Parathyroid adenoma (tissue), 2 donors: Measurements from ENCODE around the gene MEI1.

Experiments
- H2AFZ ChIP-seq: fragments of 300-600 bp; sonication (generic); one replicate; pipeline ENCODE4 v1.7.0; 2017; ENCODE audit warnings: antibody characterized with exemption, mild to moderate bottlenecking
- H3K27ac ChIP-seq: fragments of 300-600 bp; sonication (generic); one replicate; pipeline ENCODE4 v1.7.0; 2017
- H3K27me3 ChIP-seq: fragments of 300-600 bp; sonication (generic); one replicate; pipeline ENCODE4 v1.7.0; 2017; ENCODE audit warnings: low read length; ENCODE audit not compliant: control insufficient read depth, insufficient read depth
- H3K36me3 ChIP-seq: fragments of 300-600 bp; sonication (generic); one replicate; pipeline ENCODE4 v1.7.0; 2017; ENCODE audit warnings: low read length; ENCODE audit not compliant: control insufficient read depth, insufficient read depth
- H3K4me1 ChIP-seq: fragments of 300-600 bp; sonication (generic); one replicate; pipeline ENCODE4 v1.7.0; 2017; ENCODE audit warnings: control low read depth
- H3K4me2 ChIP-seq: fragments of 300-600 bp; sonication (generic); one replicate; pipeline ENCODE4 v1.7.0; 2017; ENCODE audit warnings: low read length
- H3K4me3 ChIP-seq: fragments of 300-600 bp; sonication (generic); one replicate; pipeline ENCODE4 v1.7.0; 2017; ENCODE audit warnings: low read depth, low read length
- H3K79me2 ChIP-seq: fragments of 300-600 bp; sonication (generic); one replicate; pipeline ENCODE4 v1.7.0; 2017; ENCODE audit warnings: control low read depth
- H3K9ac ChIP-seq: fragments of 300-600 bp; sonication (generic); one replicate; pipeline ENCODE4 v1.7.0; 2017; ENCODE audit warnings: mild to moderate bottlenecking
- H3K9me3 ChIP-seq: fragments of 300-600 bp; sonication (generic); one replicate; pipeline ENCODE4 v1.7.0; 2017; ENCODE audit warnings: low read length; ENCODE audit not compliant: control insufficient read depth
- CTCF ChIP-seq: fragments of 300-600 bp; sonication (generic); IDR thresholded peaks from one replicate; pipeline ENCODE4 v1.7.0; 2017; ENCODE audit warnings: antibody characterized with exemption, mild to moderate bottlenecking
- donor health status: primary hyperparathyroidism.

The MEI1 gene

GRCh38 chr22:41687901-41688364 lies 11.4 kb upstream of the MEI1 start:
- Histone ChIP-seq H3K27ac (peak overlapping the region; percentile 97), H3K9me3 (no peaks in the 10 kb centered on the region), H2AFZ (peak overlapping the region; percentile 95), H3K36me3 (no peaks in the 10 kb centered on the region), H3K27me3 (no peaks in the 10 kb centered on the region), H3K9ac (no peak overlapping the region), H3K4me3 (peak overlapping the region; percentile 91), H3K4me2 (peak overlapping the region; percentile 98), H3K79me2 (peaks cover 5% of the 10 kb centered on the region), H3K4me1 (no peaks in the 10 kb centered on the region)
- TF ChIP-seq CTCF, result no peak

GRCh38 chr22:41688365-41689211 lies 10.7 kb upstream of the MEI1 start, which contains the start of gene SNU13:
TSS of gene SNU13 (minus strand) at chr22:41688867. CDS start at chr22:41688796, 71 bp downstream.
- no peak for TF ChIP-seq CTCF
- H3K4me3 ChIP-seq, result peak within 1 kb of the TSS; percentile 91
- H3K4me1 ChIP-seq, result no peaks in the 10 kb centered on the region
- H3K9ac ChIP-seq, result peak within 1 kb of the TSS; percentile 53
- H3K9me3 ChIP-seq, result no peaks in the 10 kb centered on the region
- peaks cover 5% of the 10 kb centered on the region for H3K79me2 ChIP-seq
- H3K36me3 ChIP-seq, result no peaks in the 10 kb centered on the region
- H3K27me3 ChIP-seq, result no peaks in the 10 kb centered on the region
- H2AFZ ChIP-seq, result peak within 1 kb of the TSS; percentile 95
- H3K27ac ChIP-seq, result peak within 1 kb of the TSS; percentile 97
- H3K4me2 ChIP-seq, result peak within 1 kb of the TSS; percentile 98

DNA sequence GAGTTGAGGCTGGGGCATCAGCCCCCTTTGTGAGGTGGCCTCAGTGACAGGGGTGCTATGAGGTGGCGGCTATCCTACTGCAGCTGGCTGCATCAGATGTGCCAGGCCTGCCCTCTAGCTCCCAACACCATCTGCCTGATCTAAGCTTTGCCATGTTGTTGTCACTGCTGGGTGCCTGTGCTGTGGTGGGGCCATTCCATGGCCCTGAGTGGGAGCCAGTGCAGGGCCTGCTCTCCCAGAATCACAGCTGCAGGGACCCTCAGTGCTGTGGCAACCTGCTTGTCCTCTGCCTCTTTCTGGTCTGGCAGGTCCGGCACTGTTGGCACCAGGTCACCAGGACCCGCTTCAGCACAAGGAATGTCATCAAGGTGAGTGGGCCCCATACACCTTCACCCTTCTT lies 8.8 kb upstream of the MEI1 start:
- no peaks in the 10 kb centered on the region for H3K4me1 ChIP-seq
- no peak overlapping the region for H3K9ac ChIP-seq
- no peak overlapping the region for H3K4me2 ChIP-seq
- no peaks in the 10 kb centered on the region for H3K36me3 ChIP-seq
- H3K27me3 ChIP-seq, result no peaks in the 10 kb centered on the region
- H3K4me3 ChIP-seq, result no peak overlapping the region
- H2AFZ ChIP-seq, result no peak overlapping the region
- H3K79me2 ChIP-seq, result peaks cover 5% of the 10 kb centered on the region
- no peak overlapping the region for H3K27ac ChIP-seq
- TF ChIP-seq CTCF, result no peak
- H3K9me3 ChIP-seq, result no peaks in the 10 kb centered on the region

DNA sequence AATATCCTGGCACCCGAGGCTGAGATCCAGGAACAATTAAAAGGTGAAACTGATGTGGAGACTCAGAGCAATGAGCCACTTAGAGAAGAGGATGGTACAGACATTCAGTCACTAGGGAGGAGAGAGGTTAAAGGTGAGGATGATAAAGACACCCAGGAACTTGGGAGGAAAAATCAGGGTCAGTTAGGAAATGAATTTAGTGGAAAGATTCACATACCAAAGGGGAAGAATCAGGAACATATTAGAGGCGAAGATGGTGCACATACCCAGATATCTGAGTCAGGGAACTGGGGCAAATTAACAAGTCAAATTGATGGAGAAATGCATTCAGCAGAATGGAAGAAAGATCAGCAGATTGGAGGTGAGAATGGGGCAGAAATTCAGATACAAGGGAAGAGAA lies 4.1 kb upstream of the MEI1 start:
- Histone ChIP-seq H3K27me3 (no peaks in the 10 kb centered on the region), H3K27ac (no peak overlapping the region), H3K79me2 (no peaks in the 10 kb centered on the region), H2AFZ (no peak overlapping the region), H3K36me3 (no peaks in the 10 kb centered on the region), H3K4me1 (no peaks in the 10 kb centered on the region), H3K9ac (no peak overlapping the region), H3K9me3 (no peaks in the 10 kb centered on the region), H3K4me2 (no peak overlapping the region), H3K4me3 (no peak overlapping the region)
- no peak for TF ChIP-seq CTCF
